Measurements from ENCODE around the gene LANCL2.

LANCL2 gene

GRCh38 chr7:55429835-55430499 is 64.8 kb downstream of the LANCL2 start:
- Mint-ChIP-seq H3K36me3 (peaks cover 7% of the 10 kb centered on the region), H3K27me3 (no peaks in the 10 kb centered on the region), H3K27ac (no peak overlapping the region), H3K4me1 (peaks cover 12% of the 10 kb centered on the region), H3K4me3 (no peak overlapping the region), H3K9me3 (no peaks in the 10 kb centered on the region)
- CTCF ChIA-PET, result interaction anchor here (1.5 kb wide), 1 partner anchor 14 kb away, joined by 7 read pairs; no protein-coding TSS in a partner anchor
- no peak for DNase-seq

DNA sequence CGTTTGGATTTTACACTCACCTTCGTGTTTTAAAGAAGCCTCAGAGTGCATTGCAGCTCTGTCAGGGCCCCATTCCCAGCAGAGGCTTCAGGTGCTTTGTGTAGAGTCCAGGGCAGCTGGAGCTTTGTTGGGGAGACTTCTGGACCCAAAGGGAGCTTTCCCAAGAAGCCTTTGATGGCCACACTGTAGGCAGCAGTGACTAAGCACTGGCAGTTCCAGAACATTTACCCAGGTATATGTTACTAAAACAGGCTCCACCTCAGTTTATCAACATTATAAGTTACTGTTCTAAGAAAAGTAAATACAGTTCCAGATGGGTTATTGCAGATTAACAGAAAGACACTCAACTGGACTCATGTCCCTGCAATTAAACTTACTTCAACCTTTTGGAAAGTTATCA is 66.8 kb downstream of the LANCL2 start:
- CTCF ChIA-PET, result interaction anchor here (0.6 to 2.9 kb wide), 7 partner anchors 10 to 167 kb away, joined by 3 to 15 read pairs (median 5); no protein-coding TSS in a partner anchor
- Mint-ChIP-seq H3K27me3 (no peaks in the 10 kb centered on the region), H3K4me3 (no peak overlapping the region), H3K36me3 (no peaks in the 10 kb centered on the region), H3K27ac (no peak overlapping the region), H3K9me3 (no peaks in the 10 kb centered on the region), H3K4me1 (peaks cover 18% of the 10 kb centered on the region)
- no peak for DNase-seq

- Mint-ChIP-seq H3K27ac (no peak overlapping the region), H3K36me3 (no peaks in the 10 kb centered on the region), H3K4me1 (peaks cover 21% of the 10 kb centered on the region), H3K9me3 (no peaks in the 10 kb centered on the region), H3K4me3 (no peak overlapping the region), H3K27me3 (no peaks in the 10 kb centered on the region)
- CTCF ChIA-PET, result interaction anchor here (0.6 to 2.9 kb wide), 9 partner anchors 9 to 209 kb away, joined by 3 to 15 read pairs (median 5); no protein-coding TSS in a partner anchor
- DNase-seq, result no peak
Observed at GRCh38 chr7:55432506-55432905, 67.4 kb downstream of the LANCL2 start.

DNA sequence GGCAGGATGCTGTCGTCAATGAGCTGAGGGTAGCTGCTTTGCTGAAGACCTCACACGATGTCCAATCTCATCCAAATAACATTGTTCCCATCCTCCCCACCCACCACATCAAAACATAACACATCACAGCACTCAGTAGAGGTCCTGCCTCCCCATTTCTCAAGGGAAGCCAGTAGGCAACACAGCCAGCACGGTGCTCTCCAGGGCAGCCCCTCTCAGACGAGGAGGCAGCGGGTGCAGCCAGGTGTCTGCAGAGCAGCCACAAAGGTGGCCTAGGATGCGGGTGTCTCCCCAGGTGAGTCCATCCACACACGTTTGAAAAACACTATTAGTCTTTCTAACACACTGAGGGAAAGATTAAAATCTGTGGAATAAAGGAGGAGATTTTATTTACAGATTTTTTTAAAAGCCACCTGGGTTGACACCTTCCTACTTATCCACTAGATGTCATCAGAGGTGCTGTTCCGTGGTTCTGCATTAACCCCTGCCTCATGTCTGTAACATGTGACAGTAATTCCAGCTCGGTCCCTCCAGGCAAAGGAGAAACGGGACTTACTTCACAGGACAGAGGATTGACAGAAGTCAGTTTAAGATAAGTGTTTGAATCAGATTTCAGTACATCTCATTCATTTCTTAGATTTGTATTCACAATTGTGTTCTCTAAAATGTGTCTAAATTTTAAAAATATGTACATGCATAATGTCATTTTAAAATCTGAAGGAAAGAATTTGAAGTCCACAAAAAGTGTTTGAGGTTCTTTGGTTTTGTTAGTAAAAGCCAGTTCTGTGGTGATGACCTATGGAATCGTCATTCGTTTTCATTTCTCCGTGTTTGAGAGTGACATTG is 68.0 kb downstream of the LANCL2 start:
- peak; percentile 36 for DNase-seq
- Mint-ChIP-seq H3K9me3 (no peaks in the 10 kb centered on the region), H3K4me3 (no peak overlapping the region), H3K27me3 (no peaks in the 10 kb centered on the region), H3K4me1 (peaks cover 24% of the 10 kb centered on the region), H3K36me3 (no peaks in the 10 kb centered on the region), H3K27ac (peak overlapping the region; percentile 67)
- CTCF ChIA-PET, result interaction anchor here (0.6 to 2.9 kb wide), 8 partner anchors 12 to 209 kb away, joined by 3 to 15 read pairs (median 6); no protein-coding TSS in a partner anchor

GRCh38 chr7:55435466-55435865 is 70.3 kb downstream of the LANCL2 start:
- H3K27me3 Mint-ChIP-seq, result no peaks in the 10 kb centered on the region
- no peaks in the 10 kb centered on the region for H3K9me3 Mint-ChIP-seq
- CTCF ChIA-PET, result no interaction called here
- H3K4me1 Mint-ChIP-seq, result peaks cover 39% of the 10 kb centered on the region
- no peak for DNase-seq
- peaks cover 2% of the 10 kb centered on the region for H3K36me3 Mint-ChIP-seq
- no peak overlapping the region for H3K4me3 Mint-ChIP-seq
- H3K27ac Mint-ChIP-seq, result no peak overlapping the region

DNA sequence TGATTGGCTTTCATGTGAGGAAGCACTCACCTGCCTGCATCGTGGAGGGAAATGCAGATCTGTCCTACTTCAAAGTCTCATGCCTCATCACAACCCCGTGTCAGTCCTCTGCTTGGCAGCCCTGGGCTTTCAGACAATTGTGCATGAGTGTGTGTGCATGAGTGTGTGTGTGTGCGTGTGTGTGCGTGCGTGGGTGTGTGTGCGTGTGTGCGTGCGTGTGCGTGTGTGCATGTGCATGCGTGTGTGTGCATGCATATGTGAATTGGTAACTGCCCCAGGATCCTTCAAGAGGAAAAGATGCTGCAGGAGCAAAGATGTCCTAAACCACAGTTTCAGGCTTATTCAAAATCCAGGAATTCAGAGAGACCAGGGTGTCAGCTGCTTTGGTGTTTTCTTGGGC is 71.3 kb downstream of the LANCL2 start:
- Mint-ChIP-seq H3K27me3 (no peaks in the 10 kb centered on the region), H3K27ac (no peak overlapping the region), H3K4me1 (peaks cover 40% of the 10 kb centered on the region), H3K4me3 (no peak overlapping the region), H3K9me3 (no peaks in the 10 kb centered on the region), H3K36me3 (peaks cover 2% of the 10 kb centered on the region)
- CTCF ChIA-PET, result no interaction called here
- no peak for DNase-seq

GRCh38 chr7:55437375-55437774 is 72.2 kb downstream of the LANCL2 start:
- no peak overlapping the region for H3K27ac Mint-ChIP-seq
- no peaks in the 10 kb centered on the region for H3K27me3 Mint-ChIP-seq
- H3K4me3 Mint-ChIP-seq, result no peak overlapping the region
- CTCF ChIA-PET, result no interaction called here
- H3K9me3 Mint-ChIP-seq, result no peaks in the 10 kb centered on the region
- peaks cover 2% of the 10 kb centered on the region for H3K36me3 Mint-ChIP-seq
- H3K4me1 Mint-ChIP-seq, result peaks cover 48% of the 10 kb centered on the region
- DNase-seq, result no peak

DNA sequence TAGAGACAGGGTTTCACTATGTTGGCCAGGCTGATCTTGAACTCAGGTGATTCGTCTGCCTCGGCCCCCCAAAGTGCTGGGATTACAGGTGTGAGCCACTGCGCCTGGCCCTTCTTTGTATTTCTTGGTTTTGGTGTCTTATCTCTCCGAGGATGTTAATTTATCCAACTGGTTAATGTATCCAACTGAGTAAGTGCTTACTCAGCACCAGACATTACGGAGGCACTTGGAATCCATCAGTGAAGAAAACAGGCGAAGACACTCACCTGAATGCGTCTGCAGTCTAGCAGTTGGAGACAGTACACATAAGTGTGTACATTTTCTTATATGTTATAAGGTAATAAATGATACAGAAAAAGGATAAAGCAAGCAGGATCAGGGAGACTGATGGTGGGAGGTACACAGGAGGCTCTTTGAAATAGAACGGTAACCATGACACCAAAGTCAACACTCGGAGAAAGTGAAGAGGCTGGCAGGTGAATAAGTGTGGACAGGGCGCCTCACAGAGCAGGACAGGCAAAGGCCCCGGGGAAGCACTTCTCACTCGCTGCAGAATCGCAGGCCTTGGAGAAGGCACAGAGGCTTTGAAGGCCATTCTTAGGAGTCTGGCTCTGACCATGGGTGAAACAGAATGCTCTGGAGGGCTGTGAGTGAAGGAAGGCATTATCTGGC is 73.1 kb downstream of the LANCL2 start:
- Mint-ChIP-seq H3K4me1 (peaks cover 43% of the 10 kb centered on the region), H3K4me3 (no peak overlapping the region), H3K27me3 (no peaks in the 10 kb centered on the region), H3K9me3 (no peaks in the 10 kb centered on the region), H3K27ac (no peak overlapping the region), H3K36me3 (peaks cover 2% of the 10 kb centered on the region)
- CTCF ChIA-PET, result no interaction called here
- no peak for DNase-seq

GRCh38 chr7:55438757-55439525 is 73.8 kb downstream of the LANCL2 start:
- no peaks in the 10 kb centered on the region for H3K27me3 Mint-ChIP-seq
- H3K36me3 Mint-ChIP-seq, result peaks cover 2% of the 10 kb centered on the region
- CTCF ChIA-PET, result no interaction called here
- peaks cover 35% of the 10 kb centered on the region for H3K4me1 Mint-ChIP-seq
- H3K4me3 Mint-ChIP-seq, result no peak overlapping the region
- no peak for DNase-seq
- H3K9me3 Mint-ChIP-seq, result no peaks in the 10 kb centered on the region
- H3K27ac Mint-ChIP-seq, result no peak overlapping the region

DNA sequence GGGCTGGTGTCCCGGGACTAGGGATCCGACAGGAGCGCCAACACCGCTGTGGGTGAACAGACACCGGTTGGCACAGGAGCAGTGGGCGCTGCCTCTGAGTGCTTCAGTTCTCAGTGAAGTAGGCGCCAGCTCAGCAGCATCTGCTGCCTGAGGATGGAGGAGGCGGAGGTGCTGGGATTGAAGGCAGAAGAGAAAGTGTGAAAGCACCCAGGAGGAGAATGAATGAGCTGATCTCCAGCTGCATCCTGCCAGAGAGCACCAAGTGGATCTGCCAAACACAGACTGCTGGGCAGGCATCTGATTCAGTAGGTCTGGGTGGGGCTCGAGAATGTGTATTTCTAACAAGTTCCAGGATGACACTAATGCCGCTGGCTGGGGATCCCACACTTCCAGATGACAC is 74.5 kb downstream of the LANCL2 start:
- H3K27ac Mint-ChIP-seq, result no peak overlapping the region

GRCh38 chr7:55440040-55440690 is 75.0 kb downstream of the LANCL2 start:
- no peak overlapping the region for H3K4me3 Mint-ChIP-seq
- H3K27ac Mint-ChIP-seq, result no peak overlapping the region
- CTCF ChIA-PET, result no interaction called here
- H3K27me3 Mint-ChIP-seq, result no peaks in the 10 kb centered on the region
- H3K36me3 Mint-ChIP-seq, result peaks cover 2% of the 10 kb centered on the region
- no peak for DNase-seq
- H3K4me1 Mint-ChIP-seq, result peaks cover 35% of the 10 kb centered on the region
- no peaks in the 10 kb centered on the region for H3K9me3 Mint-ChIP-seq

More for the DNA sequence above, 74.5 kb downstream of the LANCL2 start:
- H3K36me3 Mint-ChIP-seq, result peaks cover 2% of the 10 kb centered on the region
- H3K27me3 Mint-ChIP-seq, result no peaks in the 10 kb centered on the region
- H3K9me3 Mint-ChIP-seq, result no peaks in the 10 kb centered on the region
- CTCF ChIA-PET, result no interaction called here
- H3K4me1 Mint-ChIP-seq, result peaks cover 35% of the 10 kb centered on the region
- no peak overlapping the region for H3K4me3 Mint-ChIP-seq
- DNase-seq, result no peak

- CTCF ChIA-PET, result interaction anchor here (1.2 kb wide), 1 partner anchor 9 kb away, joined by 3 read pairs; no protein-coding TSS in a partner anchor
- no peak overlapping the region for H3K4me3 Mint-ChIP-seq
- H3K4me1 Mint-ChIP-seq, result peaks cover 33% of the 10 kb centered on the region
- H3K27me3 Mint-ChIP-seq, result no peaks in the 10 kb centered on the region
- no peaks in the 10 kb centered on the region for H3K9me3 Mint-ChIP-seq
- H3K36me3 Mint-ChIP-seq, result peaks cover 2% of the 10 kb centered on the region
- H3K27ac Mint-ChIP-seq, result no peak overlapping the region
- DNase-seq, result no peak
Observed at GRCh38 chr7:55441002-55441401, 75.9 kb downstream of the LANCL2 start.

GRCh38 chr7:55441774-55442522 is 76.8 kb downstream of the LANCL2 start:
- peaks cover 29% of the 10 kb centered on the region for H3K4me1 Mint-ChIP-seq
- H3K27me3 Mint-ChIP-seq, result no peaks in the 10 kb centered on the region
- CTCF ChIA-PET, result interaction anchor here (1.2 kb wide), 1 partner anchor 10 kb away, joined by 3 read pairs; no protein-coding TSS in a partner anchor
- no peak overlapping the region for H3K4me3 Mint-ChIP-seq
- peaks cover 2% of the 10 kb centered on the region for H3K9me3 Mint-ChIP-seq
- no peak for DNase-seq
- no peak overlapping the region for H3K27ac Mint-ChIP-seq
- peaks cover 5% of the 10 kb centered on the region for H3K36me3 Mint-ChIP-seq

All from activated naive CD4-positive, alpha-beta T cell treated with anti-CD3 and anti-CD28 coated beads, Interleukin-2, amount 10 ng/mL, durations not matched to agents 7 days and 5 days (primary cell).